HL-60 (cell line): ENCODE measurements around the gene TFB1M.

Experiments used
- CTCF ChIP-seq: IDR thresholded peaks from one replicate; pipeline ENCODE4 v1.5.1; 2011; ENCODE audit warnings: low read length, control low read depth, inconsistent platforms; ENCODE audit not compliant: insufficient read depth
- POLR2AphosphoS5 ChIP-seq: IDR thresholded peaks from 2 replicates; pipeline ENCODE4 v1.6.1; 2012; ENCODE audit warnings: low read depth

GRCh38 chr6:155261111-155261900 lies 53.0 kb downstream of the TFB1M start:
- TF ChIP-seq CTCF = no peak
- TF ChIP-seq POLR2AphosphoS5 = no peak
